Caki2 (cell line): ENCODE data around the gene ITM2C. TPM values are rescaled to one million over a fixed set of nuclear protein-coding genes. Genes with fewer than 3 reads are reported as not detected.
A peak's percentile ranks its signal among the peaks of the same experiment; 100 is the strongest.

Experiments
- DNase-seq: peaks from one replicate; pipeline ENCODE4 v3.0.0-alpha.2; 2015; ENCODE audit warnings: low read depth
- in situ Hi-C: cut with HindIII; loops from 2 replicates; pipeline ENCODE4 v1.10.0; 2016; ENCODE audit warnings: low sequenced_read_pairs, low pct_unique_long_range_greater_than_20kb, mixed read lengths
- total RNA-seq: library from RNA; depleted of rRNA; stranded (reverse); fragments of >200 nt; shearing (Covaris generic); gene quantifications from 2 replicates; pipeline ENCODE4 v1.2.3, GENCODE V29; 2014; ENCODE audit warnings: low replicate concordance

Gene ITM2C
- total RNA-seq, 1 experiment from 2014 or later: 109 TPM

- in situ Hi-C loops: no loop called here
- no peak for DNase-seq
These were observed 17.1 kb downstream of the ITM2C start for GRCh38 chr2:230881840-230882239.

- no peak for DNase-seq
- in situ Hi-C loops: no loop called here
These were observed 20.9 kb downstream of the ITM2C start for GRCh38 chr2:230885463-230886130.

- no peak for DNase-seq
- in situ Hi-C loops: no loop called here
These were observed 21.5 kb downstream of the ITM2C start for GRCh38 chr2:230886206-230886605.

GRCh38 chr2:230886671-230887071 is 21.9 kb downstream of the ITM2C start:
- in situ Hi-C loops: no loop called here
- DNase-seq: no peak

GRCh38 chr2:230887342-230887741 is 22.6 kb downstream of the ITM2C start:
- DNase-seq: no peak
- in situ Hi-C loops: no loop called here

GRCh38 chr2:230888824-230889400 is 24.2 kb downstream of the ITM2C start:
- in situ Hi-C loops: no loop called here
- no peak for DNase-seq

- no peak for DNase-seq
- in situ Hi-C loops: no loop called here
These were observed 25.3 kb downstream of the ITM2C start for GRCh38 chr2:230889911-230890601.

- DNase-seq: no peak
- in situ Hi-C loops: no loop called here
These were observed 25.9 kb downstream of the ITM2C start for GRCh38 chr2:230890646-230891045.

- DNase-seq: no peak
- in situ Hi-C loops: no loop called here
These were observed 26.3 kb downstream of the ITM2C start for GRCh38 chr2:230891064-230891463.

GRCh38 chr2:230891509-230891908 is 26.8 kb downstream of the ITM2C start:
- in situ Hi-C loops: no loop called here
- no peak for DNase-seq

- DNase-seq: no peak
- in situ Hi-C loops: no loop called here
These were observed 28.6 kb downstream of the ITM2C start for GRCh38 chr2:230893338-230893737.

GRCh38 chr2:230893841-230894781 is 29.4 kb downstream of the ITM2C start:
- in situ Hi-C loops: no loop called here
- no peak for DNase-seq

- DNase-seq: peak; percentile 14
- in situ Hi-C loops: no loop called here
These were observed 31.0 kb downstream of the ITM2C start for GRCh38 chr2:230895536-230896345.

- no peak for DNase-seq
- in situ Hi-C loops: no loop called here
These were observed 31.8 kb downstream of the ITM2C start for GRCh38 chr2:230896346-230897115.

GRCh38 chr2:230898016-230898712 is 33.4 kb downstream of the ITM2C start:
- in situ Hi-C loops: no loop called here
- no peak for DNase-seq

GRCh38 chr2:230898713-230899091 is 34.0 kb downstream of the ITM2C start:
- no peak for DNase-seq
- in situ Hi-C loops: no loop called here

GRCh38 chr2:230899287-230899686 is 34.5 kb downstream of the ITM2C start:
- no peak for DNase-seq
- in situ Hi-C loops: no loop called here
